Gastroesophageal sphincter (tissue), 3 donors: ENCODE data around the gene MT1X.
"Not testable (repeated sequence)": the region's sequence is repeated elsewhere in the genome, so short reads cannot be mapped to it uniquely, and the experiment has no call there.

Experiments
- CTCF ChIP-seq, 4 experiments: fragments of 200-600 bp in 2 of 4; fragments of 450-650 bp in 2 of 4; sonication (generic) in 1 of 4; IDR thresholded peaks; one replicate each; pipeline ENCODE4 v1.5.1; 2017 to 2019; ENCODE audit warnings: antibody characterized with exemption in 4 of 4, mild to moderate bottlenecking in 2 of 4, moderate library complexity in 2 of 4
- EP300 ChIP-seq: sonication (generic); formaldehyde crosslinking; IDR thresholded peaks from one replicate; pipeline ENCODE4 v1.6.1; 2017; ENCODE audit warnings: antibody characterized with exemption, mild to moderate bottlenecking
- POLR2A ChIP-seq, 2 donors: fragments of 450-650 bp; IDR thresholded peaks; one replicate each; pipeline ENCODE4 v1.6.1; 2017; ENCODE audit warnings: antibody characterized with exemption in 2 of 2, mild to moderate bottlenecking in 2 of 2, moderate library complexity in 1 of 2
- POLR2AphosphoS5 ChIP-seq: sonication (generic); formaldehyde crosslinking; IDR thresholded peaks from one replicate; pipeline ENCODE4 v1.6.1; 2017; ENCODE audit warnings: antibody characterized with exemption

GRCh38 chr16:56665286-56666261 is 16.7 kb upstream of the MT1X start:
- TF ChIP-seq EP300; CTCF (IDR thresholded peaks at IDR 0.05); POLR2AphosphoS5; POLR2A (IDR thresholded peaks at IDR 0.05): not testable (repeated sequence)
